Osteocyte (in vitro differentiated cells): ENCODE results near the gene ADRA2A. TPM values are rescaled to one million over a fixed set of nuclear protein-coding genes. Genes with fewer than 3 reads are reported as not detected.

Experiments used
- DNase-seq: peaks from one replicate; pipeline ENCODE4 v3.0.0; 2021; ENCODE audit warnings: mixed read lengths; ENCODE audit not compliant: unreplicated experiment; ENCODE audit errors: extremely low spot score
- H3K27ac Mint-ChIP-seq: one replicate; pipeline ENCODE4 v1.8.0; 2021; ENCODE audit warnings: mild to moderate bottlenecking, mixed read lengths; ENCODE audit not compliant: unreplicated experiment
- H3K27me3 Mint-ChIP-seq: one replicate; pipeline ENCODE4 v1.8.0; 2021; ENCODE audit warnings: mixed read lengths; ENCODE audit not compliant: unreplicated experiment
- H3K36me3 Mint-ChIP-seq: one replicate; pipeline ENCODE4 v1.8.0; 2021; ENCODE audit warnings: mixed read lengths; ENCODE audit not compliant: unreplicated experiment
- H3K4me1 Mint-ChIP-seq: one replicate; pipeline ENCODE4 v1.8.0; 2021; ENCODE audit warnings: mixed read lengths; ENCODE audit not compliant: unreplicated experiment
- H3K4me3 Mint-ChIP-seq: one replicate; pipeline ENCODE4 v1.8.0; 2021; ENCODE audit warnings: mild to moderate bottlenecking, moderate library complexity, mixed read lengths; ENCODE audit not compliant: unreplicated experiment
- H3K9me3 Mint-ChIP-seq: one replicate; pipeline ENCODE4 v1.8.0; 2021; ENCODE audit warnings: mixed read lengths; ENCODE audit not compliant: unreplicated experiment
- total RNA-seq: library from RNA; stranded (reverse); gene quantifications from 2 replicates; pipeline ENCODE4 v1.2.1, GENCODE V29; 2021
- TF ChIP-seq, protein P1 (sequence below): fragments of 200-600 bp; sonication (generic); IDR thresholded peaks from 2 replicates; pipeline ENCODE4 v1.5.0; 2021; ENCODE audit warnings: antibody characterized with exemption, mild to moderate bottlenecking, moderate library complexity

The ADRA2A gene
- total RNA-seq, 1 donor from 2014 or later = not detected

DNA sequence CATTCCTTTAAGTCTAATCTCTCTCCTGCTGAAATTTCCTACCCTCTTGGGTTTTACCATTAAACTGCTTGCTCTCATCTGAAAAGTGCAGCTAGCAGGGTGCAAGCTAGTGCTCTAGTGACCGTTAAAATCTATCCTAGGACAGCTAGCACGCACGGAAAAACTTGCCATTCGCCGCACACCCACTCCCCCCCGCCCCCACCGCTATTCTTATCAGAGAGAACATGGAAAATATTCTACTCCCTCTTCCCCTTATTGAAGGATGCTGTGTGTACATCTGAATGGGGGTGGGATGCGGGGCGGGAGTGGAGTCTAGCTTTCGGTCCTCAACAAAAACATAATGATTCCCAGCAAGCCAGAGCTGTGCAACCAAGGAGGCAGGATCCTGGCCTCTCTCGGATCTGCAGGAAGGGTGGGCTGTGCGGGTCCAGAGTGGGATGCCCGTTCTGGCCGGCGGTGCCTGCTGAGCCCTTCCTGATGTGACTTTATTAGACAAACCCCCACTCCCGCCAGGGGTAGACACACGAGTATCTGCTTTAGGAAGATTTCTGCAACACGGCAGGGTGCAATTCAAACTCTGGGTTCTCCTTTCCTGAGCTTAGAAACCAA is 1.1 kb upstream of the ADRA2A start:
- TF ChIP-seq, protein P1, sequence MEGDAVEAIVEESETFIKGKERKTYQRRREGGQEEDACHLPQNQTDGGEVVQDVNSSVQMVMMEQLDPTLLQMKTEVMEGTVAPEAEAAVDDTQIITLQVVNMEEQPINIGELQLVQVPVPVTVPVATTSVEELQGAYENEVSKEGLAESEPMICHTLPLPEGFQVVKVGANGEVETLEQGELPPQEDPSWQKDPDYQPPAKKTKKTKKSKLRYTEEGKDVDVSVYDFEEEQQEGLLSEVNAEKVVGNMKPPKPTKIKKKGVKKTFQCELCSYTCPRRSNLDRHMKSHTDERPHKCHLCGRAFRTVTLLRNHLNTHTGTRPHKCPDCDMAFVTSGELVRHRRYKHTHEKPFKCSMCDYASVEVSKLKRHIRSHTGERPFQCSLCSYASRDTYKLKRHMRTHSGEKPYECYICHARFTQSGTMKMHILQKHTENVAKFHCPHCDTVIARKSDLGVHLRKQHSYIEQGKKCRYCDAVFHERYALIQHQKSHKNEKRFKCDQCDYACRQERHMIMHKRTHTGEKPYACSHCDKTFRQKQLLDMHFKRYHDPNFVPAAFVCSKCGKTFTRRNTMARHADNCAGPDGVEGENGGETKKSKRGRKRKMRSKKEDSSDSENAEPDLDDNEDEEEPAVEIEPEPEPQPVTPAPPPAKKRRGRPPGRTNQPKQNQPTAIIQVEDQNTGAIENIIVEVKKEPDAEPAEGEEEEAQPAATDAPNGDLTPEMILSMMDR = no peak
- no peak for DNase-seq
- no peaks in the 10 kb centered on the region for H3K9me3 Mint-ChIP-seq
- peak overlapping the region; percentile 80 for H3K4me3 Mint-ChIP-seq
- peaks cover 55% of the 10 kb centered on the region for H3K27me3 Mint-ChIP-seq
- H3K4me1 Mint-ChIP-seq = peaks cover 7% of the 10 kb centered on the region
- H3K27ac Mint-ChIP-seq = no peak overlapping the region
- no peaks in the 10 kb centered on the region for H3K36me3 Mint-ChIP-seq

DNA sequence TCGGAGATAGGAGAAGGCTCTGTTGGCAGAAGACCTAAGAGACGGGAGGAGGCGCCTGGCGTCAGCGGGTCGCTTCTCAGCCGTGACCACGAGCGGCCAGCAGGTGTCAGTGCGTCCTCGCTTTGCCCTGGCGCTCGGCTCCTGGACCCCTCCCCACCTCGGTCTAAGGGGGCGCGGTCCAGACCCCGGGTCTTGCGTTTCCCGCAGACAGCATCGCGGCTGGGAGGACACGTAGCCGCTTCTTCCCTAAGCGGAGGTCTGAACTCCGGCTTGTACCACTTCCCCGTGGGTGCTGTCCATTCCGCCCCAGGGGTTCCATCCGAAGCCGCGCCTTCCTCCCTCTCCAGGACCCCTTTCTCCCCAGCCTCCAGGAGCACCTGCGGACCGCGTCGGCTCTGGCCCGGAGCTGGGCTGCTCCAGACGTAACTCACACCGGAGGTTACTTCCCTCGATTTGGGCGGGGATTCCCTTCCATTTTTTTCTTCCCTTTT is 593 bp upstream of the ADRA2A start:
- H3K9me3 Mint-ChIP-seq = no peaks in the 10 kb centered on the region
- no peaks in the 10 kb centered on the region for H3K36me3 Mint-ChIP-seq
- H3K4me3 Mint-ChIP-seq = peak overlapping the region; percentile 80
- peaks cover 7% of the 10 kb centered on the region for H3K4me1 Mint-ChIP-seq
- peaks cover 51% of the 10 kb centered on the region for H3K27me3 Mint-ChIP-seq
- no peak overlapping the region for H3K27ac Mint-ChIP-seq
- TF ChIP-seq, protein P1 = peak; percentile 90
- DNase-seq = peak; percentile 87

DNA sequence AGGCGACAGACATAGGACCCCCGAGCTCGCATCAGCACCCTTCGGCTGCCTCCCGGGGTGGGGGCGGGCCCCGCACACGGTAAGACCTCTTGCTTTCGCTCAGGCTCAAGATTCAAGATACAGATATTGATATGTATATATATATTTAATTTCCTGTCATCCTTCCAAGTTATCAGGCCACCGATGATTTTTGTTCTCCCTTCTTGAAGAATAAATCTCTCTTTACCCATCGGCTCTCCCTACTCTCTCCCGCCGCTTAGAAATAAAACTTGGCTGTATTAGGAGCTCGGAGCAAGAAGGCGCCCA is 603 bp downstream of the ADRA2A start:
- TF ChIP-seq, protein P1 = no peak
- DNase-seq = no peak
- Mint-ChIP-seq H3K4me3 (peak overlapping the region; percentile 55), H3K27me3 (peaks cover 55% of the 10 kb centered on the region), H3K9me3 (no peaks in the 10 kb centered on the region), H3K27ac (no peak overlapping the region), H3K4me1 (peaks cover 7% of the 10 kb centered on the region), H3K36me3 (no peaks in the 10 kb centered on the region)

DNA sequence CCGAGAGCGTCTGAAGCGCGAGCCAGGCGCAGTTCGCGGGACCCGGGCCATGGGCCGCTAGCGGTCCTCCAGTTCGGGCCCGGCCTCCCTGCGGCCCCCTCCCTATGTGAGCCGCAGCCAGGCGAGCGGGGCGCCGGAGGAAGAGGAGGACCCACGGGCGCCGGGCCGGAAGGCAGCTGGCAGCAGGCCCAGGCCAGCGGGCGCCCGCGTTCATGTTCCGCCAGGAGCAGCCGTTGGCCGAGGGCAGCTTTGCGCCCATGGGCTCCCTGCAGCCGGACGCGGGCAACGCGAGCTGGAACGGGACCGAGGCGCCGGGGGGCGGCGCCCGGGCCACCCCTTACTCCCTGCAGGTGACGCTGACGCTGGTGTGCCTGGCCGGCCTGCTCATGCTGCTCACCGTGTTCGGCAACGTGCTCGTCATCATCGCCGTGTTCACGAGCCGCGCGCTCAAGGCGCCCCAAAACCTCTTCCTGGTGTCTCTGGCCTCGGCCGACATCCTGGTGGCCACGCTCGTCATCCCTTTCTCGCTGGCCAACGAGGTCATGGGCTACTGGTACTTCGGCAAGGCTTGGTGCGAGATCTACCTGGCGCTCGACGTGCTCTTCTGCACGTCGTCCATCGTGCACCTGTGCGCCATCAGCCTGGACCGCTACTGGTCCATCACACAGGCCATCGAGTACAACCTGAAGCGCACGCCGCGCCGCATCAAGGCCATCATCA is 1.1 kb downstream of the ADRA2A start:
- H3K36me3 Mint-ChIP-seq = no peaks in the 10 kb centered on the region
- no peaks in the 10 kb centered on the region for H3K9me3 Mint-ChIP-seq
- DNase-seq = peak; percentile 84
- no peak overlapping the region for H3K27ac Mint-ChIP-seq
- TF ChIP-seq, protein P1 = no peak
- H3K27me3 Mint-ChIP-seq = peaks cover 50% of the 10 kb centered on the region
- peaks cover 7% of the 10 kb centered on the region for H3K4me1 Mint-ChIP-seq
- peak overlapping the region; percentile 55 for H3K4me3 Mint-ChIP-seq

DNA sequence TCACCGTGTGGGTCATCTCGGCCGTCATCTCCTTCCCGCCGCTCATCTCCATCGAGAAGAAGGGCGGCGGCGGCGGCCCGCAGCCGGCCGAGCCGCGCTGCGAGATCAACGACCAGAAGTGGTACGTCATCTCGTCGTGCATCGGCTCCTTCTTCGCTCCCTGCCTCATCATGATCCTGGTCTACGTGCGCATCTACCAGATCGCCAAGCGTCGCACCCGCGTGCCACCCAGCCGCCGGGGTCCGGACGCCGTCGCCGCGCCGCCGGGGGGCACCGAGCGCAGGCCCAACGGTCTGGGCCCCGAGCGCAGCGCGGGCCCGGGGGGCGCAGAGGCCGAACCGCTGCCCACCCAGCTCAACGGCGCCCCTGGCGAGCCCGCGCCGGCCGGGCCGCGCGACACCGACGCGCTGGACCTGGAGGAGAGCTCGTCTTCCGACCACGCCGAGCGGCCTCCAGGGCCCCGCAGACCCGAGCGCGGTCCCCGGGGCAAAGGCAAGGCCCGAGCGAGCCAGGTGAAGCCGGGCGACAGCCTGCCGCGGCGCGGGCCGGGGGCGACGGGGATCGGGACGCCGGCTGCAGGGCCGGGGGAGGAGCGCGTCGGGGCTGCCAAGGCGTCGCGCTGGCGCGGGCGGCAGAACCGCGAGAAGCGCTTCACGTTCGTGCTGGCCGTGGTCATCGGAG is 1.8 kb downstream of the ADRA2A start:
- DNase-seq = peak; percentile 83
- Mint-ChIP-seq H3K9me3 (no peaks in the 10 kb centered on the region), H3K36me3 (no peaks in the 10 kb centered on the region), H3K27me3 (peaks cover 43% of the 10 kb centered on the region), H3K4me1 (peaks cover 7% of the 10 kb centered on the region), H3K4me3 (no peak overlapping the region), H3K27ac (no peak overlapping the region)
- TF ChIP-seq, protein P1 = no peak
